Ishikawa (cell line): ENCODE results near the gene FAU.

Source experiments
- CREB1 ChIP-seq: IDR thresholded peaks from 2 replicates; pipeline ENCODE4 v1.6.1; 2012; ENCODE audit warnings: low read depth
- EP300 ChIP-seq: IDR thresholded peaks from 2 replicates; pipeline ENCODE4 v1.6.1; 2012; ENCODE audit warnings: borderline replicate concordance
- FOXM1 ChIP-seq: IDR thresholded peaks from 2 replicates; pipeline ENCODE4 v1.6.1; 2012; ENCODE audit warnings: low read depth, borderline replicate concordance

- TF ChIP-seq CREB1 (no peak), EP300 (no peak), FOXM1 (no peak)
Measured at GRCh38 chr11:65128182-65129145, 6.5 kb upstream of the FAU start.
